ENCODE results near the gene MARCO.

DNA sequence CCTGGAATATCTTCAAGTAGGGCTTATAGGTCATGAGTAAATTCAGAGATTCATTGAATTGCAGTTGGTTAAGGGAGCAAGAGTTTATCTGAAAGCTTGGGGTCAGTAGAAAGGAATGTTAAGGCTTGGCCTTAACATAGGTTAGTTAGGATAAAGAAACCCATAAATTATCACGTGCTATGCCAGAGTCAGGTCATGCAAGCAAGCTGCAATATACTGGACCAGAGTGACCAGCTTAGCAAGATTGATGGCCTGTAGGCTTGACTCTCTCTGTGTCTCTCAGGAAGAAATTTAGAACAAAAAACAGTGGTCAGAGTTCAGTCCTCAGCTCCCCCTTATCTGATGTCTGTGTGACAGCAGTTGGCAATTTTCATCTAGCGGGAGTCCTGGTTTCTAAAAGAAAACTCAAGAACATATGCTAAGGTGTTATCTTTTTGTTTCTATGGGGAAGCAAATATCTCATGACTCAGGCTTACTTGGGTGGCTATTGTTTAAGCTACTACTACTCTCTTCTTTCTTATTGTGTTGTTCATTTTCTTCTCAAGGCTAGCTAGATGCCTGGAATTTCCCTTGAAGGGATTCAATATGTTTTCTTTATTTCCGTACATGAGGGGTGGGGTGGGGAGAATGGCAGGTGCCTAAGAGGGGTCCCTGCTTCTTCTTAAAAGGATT lies 28.7 kb upstream of the MARCO start:
- TF ChIP-seq, protein P1, sequence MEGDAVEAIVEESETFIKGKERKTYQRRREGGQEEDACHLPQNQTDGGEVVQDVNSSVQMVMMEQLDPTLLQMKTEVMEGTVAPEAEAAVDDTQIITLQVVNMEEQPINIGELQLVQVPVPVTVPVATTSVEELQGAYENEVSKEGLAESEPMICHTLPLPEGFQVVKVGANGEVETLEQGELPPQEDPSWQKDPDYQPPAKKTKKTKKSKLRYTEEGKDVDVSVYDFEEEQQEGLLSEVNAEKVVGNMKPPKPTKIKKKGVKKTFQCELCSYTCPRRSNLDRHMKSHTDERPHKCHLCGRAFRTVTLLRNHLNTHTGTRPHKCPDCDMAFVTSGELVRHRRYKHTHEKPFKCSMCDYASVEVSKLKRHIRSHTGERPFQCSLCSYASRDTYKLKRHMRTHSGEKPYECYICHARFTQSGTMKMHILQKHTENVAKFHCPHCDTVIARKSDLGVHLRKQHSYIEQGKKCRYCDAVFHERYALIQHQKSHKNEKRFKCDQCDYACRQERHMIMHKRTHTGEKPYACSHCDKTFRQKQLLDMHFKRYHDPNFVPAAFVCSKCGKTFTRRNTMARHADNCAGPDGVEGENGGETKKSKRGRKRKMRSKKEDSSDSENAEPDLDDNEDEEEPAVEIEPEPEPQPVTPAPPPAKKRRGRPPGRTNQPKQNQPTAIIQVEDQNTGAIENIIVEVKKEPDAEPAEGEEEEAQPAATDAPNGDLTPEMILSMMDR (IDR thresholded peaks at IDR 0.05; ENCODE audit: low read depth, low read length) = no peak
- no peak for TF ChIP-seq EZH2phosphoT487 (IDR thresholded peaks at IDR 0.05; ENCODE audit: low read depth)

All from OCI-LY3 (cell line).